Tibial nerve (tissue), 3 donors: Measurements from ENCODE around the gene DCPS.

Experiments
- EP300 ChIP-seq, 2 donors: sonication (generic); formaldehyde crosslinking; IDR thresholded peaks; one replicate each; pipeline ENCODE4 v1.6.1; 2017; ENCODE audit warnings: antibody characterized with exemption in 2 of 2, mild to moderate bottlenecking in 1 of 2
- POLR2A ChIP-seq, 2 donors: fragments of 450-650 bp; IDR thresholded peaks; one replicate each; pipeline ENCODE4 v1.6.1; 2017; ENCODE audit warnings: antibody characterized with exemption in 2 of 2, mild to moderate bottlenecking in 2 of 2, moderate library complexity in 2 of 2

DNA sequence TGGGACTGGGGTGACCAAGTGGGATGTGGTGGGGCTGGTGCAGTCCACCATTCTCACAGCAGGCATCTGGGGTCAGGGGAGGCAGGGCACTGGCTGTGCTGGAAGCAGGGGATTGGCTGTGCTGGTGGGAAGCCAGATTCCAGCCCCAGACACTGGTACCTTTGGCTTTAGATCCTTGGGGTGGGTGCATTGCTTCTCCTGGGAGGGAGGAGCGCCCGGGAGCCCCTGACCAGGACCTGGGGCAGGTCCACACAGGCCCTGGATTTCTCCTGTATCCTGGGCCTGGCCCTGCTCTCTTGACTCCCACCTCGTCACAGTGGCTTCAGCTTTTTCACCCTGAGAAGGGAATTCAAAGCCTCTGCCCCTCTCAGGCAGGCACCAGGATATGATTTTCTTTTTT lies 90.2 kb downstream of the DCPS start:
- TF ChIP-seq POLR2A (IDR thresholded peaks at IDR 0.05) = no peak
- no peak for TF ChIP-seq EP300 (IDR thresholded peaks at IDR 0.05)
